Middle frontal gyrus (tissue), 1 donor: ENCODE measurements around the gene LONRF2.
A peak's percentile ranks its signal among the peaks of the same experiment; 100 is the strongest.

Experiments used
- DNase-seq: peaks from one replicate; pipeline ENCODE4 v3.0.0-alpha.2; 2015; ENCODE audit warnings: low spot score; ENCODE audit errors: extremely low spot score

LONRF2 gene

DNA sequence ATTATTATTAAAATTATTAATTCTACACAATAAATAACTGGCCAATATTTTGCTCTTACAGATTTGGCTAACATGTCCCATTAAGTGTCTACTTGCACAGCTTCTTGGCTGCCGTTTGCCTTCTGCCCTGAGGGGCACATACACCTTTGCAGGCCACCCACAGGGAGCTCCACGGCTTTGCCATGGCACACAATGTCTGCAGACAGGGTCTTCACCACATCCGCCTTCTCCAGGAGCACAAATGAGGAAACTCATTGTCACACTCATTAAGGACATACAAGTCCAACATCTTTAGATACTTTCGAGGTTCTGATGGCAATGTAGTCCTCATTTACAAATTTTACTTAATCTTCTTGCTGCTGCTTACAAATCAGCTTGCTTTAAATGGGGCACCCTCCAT, 45.6 kb downstream of the LONRF2 start:
- no peak for DNase-seq

GRCh38 chr2:100275200-100275589, 47.1 kb downstream of the LONRF2 start:
- no peak for DNase-seq

DNA sequence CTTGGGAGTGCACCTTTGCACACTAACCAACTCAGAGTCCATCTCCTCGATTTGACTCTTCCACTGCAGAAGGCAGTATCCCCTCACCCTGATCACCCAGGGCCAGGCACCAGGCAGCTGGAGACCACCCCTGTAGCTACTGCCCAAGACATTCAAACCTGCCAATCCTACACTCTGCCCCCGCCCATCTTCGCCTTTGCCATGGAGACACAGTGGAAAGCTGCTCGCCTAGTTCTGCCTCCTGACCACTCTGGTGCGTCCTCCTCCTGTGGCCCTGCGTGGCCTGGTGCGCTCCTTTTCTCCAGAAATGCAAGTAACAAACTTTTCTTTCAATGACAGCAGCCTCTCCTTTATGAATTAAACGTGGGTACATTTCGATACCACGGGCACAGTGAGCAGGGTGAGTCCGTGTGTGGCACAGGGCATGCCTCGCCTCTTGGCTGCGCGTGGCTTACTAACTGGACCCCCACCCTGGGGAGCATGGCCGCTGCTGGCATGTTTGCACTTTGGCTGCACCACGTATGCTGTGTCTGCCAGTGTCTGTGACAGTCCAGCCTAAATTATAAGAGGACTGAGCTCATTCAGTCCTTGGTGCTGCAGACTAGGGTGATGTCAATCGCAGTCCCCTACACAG, 47.6 kb downstream of the LONRF2 start:
- no peak for DNase-seq

DNA sequence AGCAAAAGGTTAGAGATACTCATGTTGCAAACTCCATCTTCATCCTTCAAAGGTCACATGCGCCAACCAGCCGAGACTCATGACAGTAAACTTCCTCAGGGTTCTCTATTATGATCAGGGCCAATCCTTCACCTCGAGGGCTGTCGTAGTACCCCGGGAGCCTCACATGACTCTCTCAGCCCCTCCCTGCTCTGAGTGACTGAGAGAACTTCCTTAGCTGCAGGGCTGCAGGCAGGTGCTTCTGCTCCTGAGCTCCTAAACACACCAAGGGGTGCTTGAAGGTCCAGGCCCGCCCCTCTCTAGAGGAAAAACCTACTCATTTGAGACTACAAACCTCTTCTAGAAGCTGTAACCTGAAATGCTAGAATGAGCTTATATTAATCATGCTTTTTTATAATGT, 48.2 kb downstream of the LONRF2 start:
- DNase-seq, result no peak

DNA sequence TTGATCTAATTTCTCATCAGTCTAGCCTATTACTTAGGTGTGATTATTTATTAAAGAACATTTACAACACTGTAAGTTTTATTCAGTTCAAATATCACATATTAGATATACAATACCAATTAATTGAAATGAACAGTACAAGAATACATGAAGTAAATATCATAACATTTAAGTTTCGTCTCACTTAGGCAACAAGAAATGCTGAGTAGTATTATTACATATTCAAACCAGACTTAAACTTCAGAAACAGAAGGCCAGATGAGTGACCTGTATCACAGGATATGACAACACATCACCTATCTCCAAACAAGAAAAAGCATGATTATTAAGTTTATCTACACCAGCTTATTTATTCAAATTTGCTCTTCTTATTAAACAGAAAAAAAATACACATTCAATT, 48.9 kb downstream of the LONRF2 start:
- no peak for DNase-seq

DNA sequence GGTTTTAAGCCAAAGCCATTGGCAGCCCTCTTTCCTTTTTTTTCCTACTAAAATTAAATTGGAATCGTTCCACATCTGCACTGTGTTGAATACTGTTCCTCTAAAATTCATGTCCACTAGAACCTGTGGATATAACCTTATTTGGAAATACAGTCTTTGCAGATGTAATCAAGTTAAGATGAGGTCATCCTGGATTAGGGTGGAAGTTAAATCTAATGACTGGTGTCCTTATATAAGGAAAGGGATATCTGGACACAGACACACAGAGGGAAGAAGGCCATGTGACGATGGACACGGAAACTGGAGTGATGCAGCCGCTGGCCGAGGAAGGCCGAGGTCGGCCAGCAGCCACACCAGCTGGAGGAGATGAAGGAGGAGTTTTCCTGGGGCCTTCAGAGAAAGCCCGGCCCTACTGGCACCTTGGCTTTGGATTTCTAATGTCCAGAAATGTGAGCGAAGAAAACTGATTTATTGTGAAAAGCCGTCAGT, 49.4 kb downstream of the LONRF2 start:
- DNase-seq, result no peak

GRCh38 chr2:100271210-100271609, 51.1 kb downstream of the LONRF2 start:
- no peak for DNase-seq

DNA sequence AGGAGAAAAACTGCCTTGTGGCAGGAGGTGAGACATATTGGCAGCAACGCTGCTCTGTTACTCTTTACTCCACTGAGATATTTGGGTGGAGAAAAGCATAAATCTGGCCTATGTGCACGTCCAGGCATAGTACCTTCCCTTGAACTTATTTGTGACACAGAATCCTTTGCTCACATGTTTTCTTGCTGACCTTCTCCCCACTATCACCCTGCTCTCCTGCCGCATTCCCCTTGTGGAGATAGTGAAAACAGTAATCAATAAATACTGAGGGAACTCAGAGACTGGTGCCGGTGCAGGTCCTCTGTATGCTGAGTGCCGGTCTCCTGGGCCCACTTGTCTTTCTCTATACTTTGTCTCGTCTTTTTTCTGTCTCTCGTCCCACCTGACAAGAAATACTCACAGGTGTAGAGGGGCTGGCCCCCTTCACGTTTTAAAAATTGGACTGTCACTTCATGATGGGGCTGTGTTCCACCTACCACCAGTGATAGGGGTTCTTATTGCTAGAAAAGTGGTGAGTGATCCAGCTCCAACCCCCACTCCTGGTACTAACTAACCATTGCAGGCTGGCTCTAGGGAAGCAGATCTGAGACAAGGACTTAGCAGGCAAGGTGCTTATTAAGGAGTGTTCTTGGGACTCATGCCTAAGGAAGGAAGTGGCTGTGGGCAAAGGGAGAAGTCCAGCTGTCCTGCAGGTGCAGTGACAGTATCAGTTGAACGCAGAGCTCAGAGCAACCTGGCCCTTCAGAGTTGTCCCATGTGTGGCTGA, 51.7 kb downstream of the LONRF2 start:
- no peak for DNase-seq

DNA sequence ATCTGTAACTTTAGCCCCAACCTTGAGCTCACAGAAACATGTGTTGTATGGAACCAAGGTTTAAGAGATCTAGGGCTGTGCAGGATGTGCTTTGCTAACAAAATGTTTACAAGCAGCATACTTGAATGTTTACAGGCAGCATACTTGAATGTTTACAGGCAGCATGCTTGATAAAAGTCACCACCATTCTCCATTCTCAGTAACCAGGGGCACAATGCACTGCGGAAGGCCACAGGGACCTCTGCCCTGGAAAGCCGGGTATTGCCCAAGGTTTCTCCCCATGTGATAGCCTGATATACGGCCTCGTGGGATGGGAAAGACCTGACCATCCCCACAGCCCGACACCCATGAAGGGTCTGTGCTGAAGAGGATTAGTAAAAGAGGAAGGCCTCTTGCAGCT, 52.4 kb downstream of the LONRF2 start:
- DNase-seq, result no peak

- no peak for DNase-seq
Observed at GRCh38 chr2:100268986-100269385, 53.3 kb downstream of the LONRF2 start.

- DNase-seq, result no peak
Observed at GRCh38 chr2:100267751-100268150, 54.5 kb downstream of the LONRF2 start.

DNA sequence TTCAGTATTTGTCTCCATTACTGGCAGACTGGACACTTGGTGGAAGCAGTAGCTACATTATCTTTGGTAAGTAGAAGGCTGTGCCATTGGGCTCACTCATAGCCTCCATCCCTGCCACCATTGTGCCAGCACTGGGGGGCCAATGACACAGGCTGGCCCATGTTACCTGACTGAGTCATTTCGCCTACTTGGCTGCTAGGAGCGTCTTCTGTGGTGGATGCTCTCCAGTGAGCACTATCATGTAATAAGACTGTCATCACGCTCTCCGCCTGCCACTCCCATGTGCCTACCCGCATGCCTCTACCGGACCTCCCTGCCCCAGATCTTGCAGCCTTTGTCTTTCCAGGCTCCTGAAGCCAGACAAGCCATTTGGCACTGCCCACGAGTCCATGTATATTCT, 56.2 kb downstream of the LONRF2 start:
- DNase-seq, result no peak

DNA sequence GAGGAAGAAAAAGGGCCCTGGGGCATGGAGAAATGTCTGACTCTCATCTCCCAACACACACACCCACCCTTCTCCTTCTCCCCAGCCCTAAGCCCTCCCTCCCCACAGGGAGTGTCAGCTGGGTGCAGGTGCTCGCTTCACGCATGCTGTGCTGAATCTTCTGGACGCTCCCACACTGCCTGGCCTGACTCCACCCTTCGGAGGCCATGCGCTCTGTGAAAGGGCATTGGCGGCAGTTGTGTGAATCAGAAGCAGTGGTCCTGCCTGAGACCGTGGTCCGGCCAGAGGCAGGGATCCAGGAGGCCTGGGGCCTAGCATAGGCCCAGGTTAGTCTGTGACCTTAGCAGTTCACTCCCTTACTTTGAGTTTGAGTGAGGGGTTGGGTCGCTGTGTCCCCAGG, 57.1 kb downstream of the LONRF2 start:
- no peak for DNase-seq

GRCh38 chr2:100264651-100265050, 57.6 kb downstream of the LONRF2 start:
- no peak for DNase-seq

- DNase-seq, result no peak
Observed at GRCh38 chr2:100264121-100264520, 58.2 kb downstream of the LONRF2 start.

- peak; percentile 58 for DNase-seq
Observed at GRCh38 chr2:100262555-100263320, 59.6 kb downstream of the LONRF2 start.

GRCh38 chr2:100262046-100262445, 60.3 kb downstream of the LONRF2 start:
- no peak for DNase-seq

DNA sequence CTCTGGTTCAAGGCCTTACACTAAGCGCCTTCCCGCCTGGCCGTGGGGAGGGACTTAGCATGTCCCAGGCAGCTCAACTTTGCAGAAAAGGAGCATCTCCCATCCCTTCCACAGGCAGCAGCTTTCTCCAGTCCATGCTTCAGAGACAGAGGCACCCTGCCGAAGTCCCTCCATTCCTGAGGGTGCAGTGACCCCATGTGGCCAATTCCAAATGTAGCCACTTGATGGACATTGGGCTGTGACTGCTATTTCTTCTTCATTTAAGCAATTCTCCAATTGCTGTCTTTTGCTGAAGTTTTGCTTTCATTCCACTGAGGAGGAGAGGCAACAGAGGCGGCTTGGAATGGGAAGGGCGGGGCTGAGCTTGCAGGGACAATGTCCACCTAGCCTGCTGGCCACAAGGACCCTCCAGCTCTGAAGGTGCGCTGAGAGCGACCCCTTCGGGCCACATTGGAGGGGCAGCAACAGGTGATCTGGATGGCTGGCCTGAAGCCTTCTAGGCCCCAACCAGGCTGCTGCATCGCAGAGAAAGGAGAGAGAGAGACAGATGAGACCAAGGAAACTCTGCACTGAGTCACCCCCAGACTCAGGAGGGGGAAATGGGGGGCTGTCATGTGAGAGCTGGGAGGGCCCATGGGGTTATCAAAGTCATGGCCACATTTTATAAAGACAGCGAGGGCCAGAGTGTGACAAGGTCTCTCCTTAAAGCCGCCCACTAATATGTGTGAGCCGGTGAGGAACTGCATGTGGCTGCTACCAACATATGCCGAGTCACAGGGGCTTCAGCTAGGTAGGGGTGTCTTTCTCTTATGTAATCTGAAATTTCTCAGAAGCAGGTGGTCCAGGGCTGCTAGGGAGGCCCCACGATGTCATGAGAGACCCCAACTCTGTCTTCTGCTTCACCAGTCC, 61.3 kb downstream of the LONRF2 start:
- DNase-seq, result no peak

GRCh38 chr2:100259106-100259505, 63.2 kb downstream of the LONRF2 start:
- no peak for DNase-seq

- no peak for DNase-seq
Observed at GRCh38 chr2:100257939-100258338, 64.4 kb downstream of the LONRF2 start.

- DNase-seq, result no peak
Observed at GRCh38 chr2:100256849-100257248, 65.5 kb downstream of the LONRF2 start.
